Activated CD4-positive, alpha-beta memory T cell treated with anti-CD3 and anti-CD28 coated beads, Interleukin-2, amount 10 ng/mL, durations not matched to agents 7 days and 5 days (primary cell): ENCODE data around the gene ZNG1F. TPM values are rescaled to one million over a fixed set of nuclear protein-coding genes. Genes with fewer than 3 reads are reported as not detected.
"Not testable (repeated sequence)": the region's sequence is repeated elsewhere in the genome, so short reads cannot be mapped to it uniquely, and the experiment has no call there.

Experiments used
- CTCF ChIA-PET: fragments of 350-600 bp; sonication (Branson Sonifier 250); formaldehyde crosslinking; loops from one replicate; lab custom pipeline; 2021; ENCODE audit warnings: antibody characterized with exemption, inconsistent platforms; lab: Charles Lee
- POLR2A ChIA-PET: fragments of 350-600 bp; sonication (Branson Sonifier 250); formaldehyde crosslinking; loops from one replicate; lab custom pipeline; 2021; ENCODE audit warnings: antibody characterized with exemption; lab: Charles Lee
- DNase-seq: peaks from one replicate; pipeline ENCODE4 v3.0.0-alpha.2; 2020
- H3K27ac Mint-ChIP-seq: one replicate; pipeline ENCODE4 v1.8.0; 2021; ENCODE audit warnings: mild to moderate bottlenecking, mixed read lengths
- H3K27me3 Mint-ChIP-seq: one replicate; pipeline ENCODE4 v1.8.0; 2021; ENCODE audit warnings: mixed read lengths
- H3K36me3 Mint-ChIP-seq: one replicate; pipeline ENCODE4 v1.8.0; 2021; ENCODE audit warnings: low read depth, mixed read lengths
- H3K4me1 Mint-ChIP-seq: one replicate; pipeline ENCODE4 v1.8.0; 2021; ENCODE audit warnings: mixed read lengths
- H3K4me3 Mint-ChIP-seq: one replicate; pipeline ENCODE4 v1.8.0; 2021; ENCODE audit warnings: mild to moderate bottlenecking, mixed read lengths
- H3K9me3 Mint-ChIP-seq: one replicate; pipeline ENCODE4 v1.8.0; 2021; ENCODE audit warnings: mixed read lengths
- total RNA-seq, 2 experiments: library from RNA; stranded (reverse); gene quantifications; one replicate each; pipeline ENCODE4 v1.2.3, GENCODE V29; 2021

Gene ZNG1F
- total RNA-seq, 2 experiments from 2014 or later: 5.7 to 8.6 TPM

GRCh38 chr9:41141878-41142277 lies 47.2 kb downstream of the ZNG1F start:
- H3K27ac Mint-ChIP-seq, DNase-seq, H3K4me1 Mint-ChIP-seq, H3K9me3 Mint-ChIP-seq, H3K4me3 Mint-ChIP-seq, H3K27me3 Mint-ChIP-seq, CTCF ChIA-PET, POLR2A ChIA-PET, H3K36me3 Mint-ChIP-seq: not testable (repeated sequence)

DNA sequence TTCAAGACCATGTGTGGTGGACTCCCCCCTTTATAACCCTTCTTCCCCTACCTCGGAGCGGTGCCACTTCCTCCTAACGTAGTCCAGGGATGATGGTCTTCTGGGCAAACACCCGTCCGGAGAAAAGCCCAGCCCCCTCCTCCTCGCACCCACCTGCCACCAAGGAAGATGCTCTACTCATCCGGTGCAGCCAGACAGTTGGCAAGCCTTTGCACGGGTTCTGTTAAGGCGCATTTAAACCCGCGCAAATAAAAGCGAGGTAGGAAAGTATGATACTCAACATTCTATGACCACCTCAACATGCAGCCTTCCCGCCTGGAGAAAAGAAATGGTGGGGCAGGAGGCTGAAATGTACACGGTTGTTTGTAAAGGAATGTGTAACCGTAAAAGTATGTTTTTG lies 60.5 kb downstream of the ZNG1F start, which contains the start of gene FOXD4L6:
Gene FOXD4L6 (minus strand): TSS at position 101 of the 400 bp plus-strand sequence. CDS start 298 bp downstream, outside the sequence.
- H3K27me3 Mint-ChIP-seq, DNase-seq, POLR2A ChIA-PET, H3K27ac Mint-ChIP-seq, H3K4me3 Mint-ChIP-seq, H3K36me3 Mint-ChIP-seq, CTCF ChIA-PET, H3K9me3 Mint-ChIP-seq, H3K4me1 Mint-ChIP-seq: not testable (repeated sequence)

DNA sequence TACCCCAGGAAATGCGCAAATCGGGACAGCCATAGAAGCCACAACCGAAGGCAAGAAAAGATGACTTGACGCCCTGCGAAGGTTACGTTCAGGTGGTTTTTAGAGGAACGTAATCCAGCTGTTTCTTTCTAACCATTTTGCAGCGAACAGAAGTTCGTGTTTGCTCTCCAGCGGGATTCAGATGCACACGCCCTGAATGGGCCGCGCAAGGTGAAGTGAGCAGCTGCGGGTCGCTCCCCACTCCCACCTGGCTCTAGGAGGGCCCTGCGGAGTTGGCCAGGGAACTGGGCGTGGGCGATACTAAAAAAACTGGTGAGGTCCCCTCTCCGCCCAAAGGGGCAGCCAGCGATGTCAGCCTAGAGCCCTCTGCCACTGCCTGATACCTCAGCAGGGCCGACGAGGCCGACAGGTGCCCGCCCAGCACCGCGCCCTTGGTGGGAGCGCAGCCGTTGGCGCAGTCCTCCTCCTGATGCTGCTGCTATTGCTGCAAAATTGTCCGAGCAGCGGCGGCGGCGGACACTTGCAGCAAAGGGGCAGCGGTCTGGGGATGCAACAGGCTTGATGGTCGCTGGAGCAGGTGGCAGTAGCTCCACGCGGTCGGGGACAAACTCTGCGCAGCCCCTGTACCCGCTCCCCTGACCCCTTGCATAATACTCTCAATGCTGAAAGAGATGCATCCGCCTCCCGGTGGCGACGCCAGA lies 62.2 kb downstream of the ZNG1F start:
- H3K27me3 Mint-ChIP-seq: not testable (repeated sequence)

GRCh38 chr9:41125936-41126335 lies 63.2 kb downstream of the ZNG1F start:
- DNase-seq, POLR2A ChIA-PET, H3K9me3 Mint-ChIP-seq, H3K4me1 Mint-ChIP-seq, CTCF ChIA-PET, H3K27me3 Mint-ChIP-seq, H3K4me3 Mint-ChIP-seq, H3K27ac Mint-ChIP-seq, H3K36me3 Mint-ChIP-seq: not testable (repeated sequence)

More for the DNA sequence above, 62.2 kb downstream of the ZNG1F start:
- DNase-seq, H3K27ac Mint-ChIP-seq, CTCF ChIA-PET, H3K4me1 Mint-ChIP-seq, POLR2A ChIA-PET, H3K36me3 Mint-ChIP-seq, H3K9me3 Mint-ChIP-seq, H3K4me3 Mint-ChIP-seq: not testable (repeated sequence)

DNA sequence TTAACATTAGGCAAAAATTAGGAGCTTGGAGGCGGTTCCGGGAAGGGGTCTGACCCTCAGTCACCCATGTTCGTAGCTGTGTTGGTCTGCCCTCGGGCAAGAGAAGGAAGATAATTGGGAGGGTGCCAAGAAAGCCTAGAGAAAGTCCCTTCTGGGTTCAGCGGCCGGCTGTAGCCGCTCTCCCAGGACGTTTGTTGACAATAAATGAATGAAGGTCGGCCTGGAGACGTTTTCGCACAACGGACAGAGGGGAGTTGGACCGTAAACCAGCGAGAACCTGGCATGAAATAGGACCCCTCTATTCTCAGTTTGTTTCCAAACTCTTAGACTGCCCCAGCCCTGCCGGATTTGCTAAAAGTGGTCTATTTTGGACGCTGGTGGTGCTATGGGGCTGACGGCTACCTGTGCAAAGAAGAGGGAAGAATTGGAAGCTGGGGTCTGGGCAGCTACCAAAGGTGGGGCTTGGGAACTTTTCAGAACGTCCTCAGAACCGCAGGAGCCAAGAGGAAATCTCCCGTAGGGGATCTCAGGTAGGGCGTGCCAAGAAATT lies 63.9 kb downstream of the ZNG1F start:
- CTCF ChIA-PET, H3K27me3 Mint-ChIP-seq: not testable (repeated sequence)

DNA sequence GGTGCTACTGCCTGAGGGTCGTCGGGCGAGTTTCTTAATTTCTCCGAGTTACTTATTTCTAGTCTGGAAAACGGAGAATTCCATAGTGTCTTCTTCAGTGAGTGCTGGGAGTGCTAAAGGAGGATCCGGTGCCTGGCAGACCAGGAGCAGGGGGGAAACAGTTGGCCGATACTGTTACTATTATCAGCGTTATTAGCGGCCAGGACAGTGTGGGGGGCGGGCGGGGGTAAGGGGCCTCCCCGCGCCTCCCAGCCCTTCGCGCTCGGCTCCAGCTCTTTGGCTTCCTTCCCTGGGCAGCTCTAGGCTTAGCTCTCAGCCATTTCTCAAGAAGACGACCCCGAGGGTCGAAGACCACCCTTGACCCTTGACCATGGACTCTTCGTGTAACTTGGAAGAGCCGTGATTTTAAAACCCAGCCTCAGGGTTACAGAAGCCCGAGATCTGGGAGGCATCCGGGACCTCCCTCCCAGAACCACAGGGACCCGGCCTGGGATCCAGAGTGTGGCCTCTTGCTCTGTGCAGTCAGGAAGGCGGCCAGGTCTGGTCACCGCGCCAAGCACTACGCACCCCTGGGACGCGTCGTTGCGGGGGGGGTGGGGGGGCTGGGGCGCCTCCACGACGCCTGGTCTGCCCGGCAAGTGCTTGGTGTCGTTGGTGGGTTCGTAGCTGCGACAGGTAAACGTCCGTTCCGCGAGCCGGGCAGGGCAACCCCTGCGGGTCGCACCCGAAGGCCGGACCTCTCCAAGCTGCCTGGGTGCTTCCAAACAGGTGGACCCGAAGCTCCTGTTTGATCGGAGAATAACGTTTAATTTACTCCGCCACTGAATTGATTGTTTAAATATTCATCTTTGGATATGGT lies 64.6 kb downstream of the ZNG1F start:
- H3K4me1 Mint-ChIP-seq, POLR2A ChIA-PET: not testable (repeated sequence)

More for the DNA sequence above, 63.9 kb downstream of the ZNG1F start:
- DNase-seq, H3K4me3 Mint-ChIP-seq, POLR2A ChIA-PET, H3K27ac Mint-ChIP-seq, H3K9me3 Mint-ChIP-seq, H3K36me3 Mint-ChIP-seq, H3K4me1 Mint-ChIP-seq: not testable (repeated sequence)

DNA sequence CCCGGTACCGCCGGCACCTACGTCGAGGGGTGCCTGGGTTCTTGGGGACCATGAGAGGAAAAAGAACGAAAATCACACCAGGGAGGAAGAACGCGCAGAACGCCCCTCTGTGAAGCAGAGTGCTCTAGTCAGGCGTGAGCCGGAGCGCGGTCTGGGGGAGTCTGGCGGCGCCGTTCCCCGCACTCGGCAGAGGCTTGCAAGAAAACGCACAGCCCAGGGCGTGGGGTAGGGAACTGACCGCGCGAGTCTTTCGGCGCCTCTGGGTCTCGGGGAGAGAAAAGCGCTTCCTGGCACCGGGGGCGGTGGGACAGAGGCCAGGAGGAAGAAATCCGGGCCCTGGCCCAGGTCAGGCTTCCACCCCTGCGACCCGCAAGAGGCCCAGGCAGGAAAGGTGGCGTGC lies 65.3 kb downstream of the ZNG1F start:
- H3K9me3 Mint-ChIP-seq, H3K27ac Mint-ChIP-seq, H3K4me1 Mint-ChIP-seq, DNase-seq, CTCF ChIA-PET, H3K4me3 Mint-ChIP-seq, POLR2A ChIA-PET, H3K27me3 Mint-ChIP-seq, H3K36me3 Mint-ChIP-seq: not testable (repeated sequence)

More for the DNA sequence above, 64.6 kb downstream of the ZNG1F start:
- CTCF ChIA-PET, H3K36me3 Mint-ChIP-seq, H3K9me3 Mint-ChIP-seq, DNase-seq, H3K4me3 Mint-ChIP-seq, H3K27ac Mint-ChIP-seq, H3K27me3 Mint-ChIP-seq: not testable (repeated sequence)

DNA sequence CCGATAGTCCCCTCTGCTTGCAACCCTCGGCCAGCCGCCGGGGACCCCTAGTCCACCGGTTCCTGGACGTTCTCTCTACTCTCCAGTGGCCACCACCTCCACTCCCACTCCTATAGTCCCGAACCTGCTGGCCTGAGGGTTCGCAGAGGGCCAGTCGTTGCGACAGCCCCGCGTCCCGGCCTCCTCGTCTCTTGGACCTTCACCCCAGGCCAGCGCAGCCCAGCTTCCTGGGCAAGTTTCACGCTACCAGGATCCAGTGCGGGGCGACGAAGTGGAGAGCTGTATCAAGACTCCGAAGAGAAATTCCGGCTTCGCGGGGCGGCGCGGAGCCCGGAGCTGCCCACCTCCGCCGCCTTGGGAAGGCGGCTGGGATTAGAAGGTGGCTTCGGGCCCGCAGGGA lies 65.7 kb downstream of the ZNG1F start:
- H3K27ac Mint-ChIP-seq, DNase-seq, H3K4me3 Mint-ChIP-seq, H3K36me3 Mint-ChIP-seq, H3K9me3 Mint-ChIP-seq, H3K27me3 Mint-ChIP-seq, POLR2A ChIA-PET, CTCF ChIA-PET, H3K4me1 Mint-ChIP-seq: not testable (repeated sequence)

- POLR2A ChIA-PET, H3K27ac Mint-ChIP-seq, H3K36me3 Mint-ChIP-seq, CTCF ChIA-PET, H3K4me1 Mint-ChIP-seq, H3K27me3 Mint-ChIP-seq, DNase-seq, H3K4me3 Mint-ChIP-seq, H3K9me3 Mint-ChIP-seq: not testable (repeated sequence)
These were observed 68.4 kb downstream of the ZNG1F start for GRCh38 chr9:41120696-41121095.

- POLR2A ChIA-PET: not testable (repeated sequence)
These were observed 69.4 kb downstream of the ZNG1F start for GRCh38 chr9:41119719-41120118.

DNA sequence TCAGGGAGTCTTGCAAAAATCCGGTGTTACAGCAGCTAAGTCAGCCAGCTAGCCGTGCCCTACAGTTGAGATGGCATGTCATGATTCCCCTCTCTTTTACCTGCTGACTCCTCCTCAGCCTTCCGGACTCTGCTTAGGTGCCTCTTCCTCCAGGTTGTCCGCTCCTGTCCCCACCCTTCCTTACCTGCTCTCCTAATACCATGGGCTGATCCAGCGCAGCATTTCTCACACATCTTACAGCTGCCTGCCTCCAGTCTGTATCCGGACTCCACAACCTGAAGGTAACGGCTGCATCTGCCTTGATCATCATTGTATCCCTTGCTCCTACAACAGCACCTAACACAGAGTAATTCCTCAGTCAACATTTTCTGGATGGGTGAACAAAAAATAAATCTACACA lies 69.8 kb downstream of the ZNG1F start:
- POLR2A ChIA-PET, H3K4me1 Mint-ChIP-seq, CTCF ChIA-PET, H3K4me3 Mint-ChIP-seq, H3K9me3 Mint-ChIP-seq, H3K27ac Mint-ChIP-seq, DNase-seq, H3K36me3 Mint-ChIP-seq, H3K27me3 Mint-ChIP-seq: not testable (repeated sequence)

More at GRCh38 chr9:41119719-41120118, 69.4 kb downstream of the ZNG1F start:
- H3K4me1 Mint-ChIP-seq, DNase-seq, H3K27me3 Mint-ChIP-seq, H3K27ac Mint-ChIP-seq, CTCF ChIA-PET, H3K36me3 Mint-ChIP-seq, H3K4me3 Mint-ChIP-seq, H3K9me3 Mint-ChIP-seq: not testable (repeated sequence)

DNA sequence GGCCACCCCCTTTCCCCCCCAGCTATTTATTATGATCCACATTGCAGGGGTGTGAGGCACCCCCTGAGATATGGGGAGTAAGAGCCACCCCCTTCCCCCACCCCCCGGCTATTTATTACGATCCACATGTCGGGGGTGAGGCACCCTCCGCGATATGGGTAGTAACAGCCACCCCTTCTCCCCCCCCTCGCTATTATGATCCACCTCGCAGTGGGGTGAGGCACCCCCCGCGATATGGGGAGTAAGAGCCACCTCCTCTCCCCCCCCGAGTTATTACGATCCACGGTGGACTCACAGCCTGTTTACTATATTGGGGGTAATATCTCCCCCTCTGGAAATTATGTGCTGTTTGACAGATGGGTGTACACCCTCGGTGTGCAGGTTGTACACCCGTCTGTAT lies 75.8 kb downstream of the ZNG1F start:
- H3K4me3 Mint-ChIP-seq, H3K4me1 Mint-ChIP-seq, H3K27ac Mint-ChIP-seq, H3K27me3 Mint-ChIP-seq, POLR2A ChIA-PET, H3K36me3 Mint-ChIP-seq, DNase-seq, H3K9me3 Mint-ChIP-seq, CTCF ChIA-PET: not testable (repeated sequence)

- H3K27me3 Mint-ChIP-seq, H3K4me3 Mint-ChIP-seq, DNase-seq, H3K36me3 Mint-ChIP-seq, H3K27ac Mint-ChIP-seq, CTCF ChIA-PET, H3K4me1 Mint-ChIP-seq, POLR2A ChIA-PET, H3K9me3 Mint-ChIP-seq: not testable (repeated sequence)
These were observed 77.7 kb downstream of the ZNG1F start for GRCh38 chr9:41111414-41111813.
